ENCODE data around the gene SV2B. TPM values are rescaled to one million over a fixed set of nuclear protein-coding genes. Genes with fewer than 3 reads are reported as not detected.

The SV2B gene
- total and polyA plus RNA-seq, 9 of the 15 experiments (the other 6 are each of a cell fraction or from before 2014, with no cell fraction given): 0.01 to 0.25 (median 0.11) TPM

DNA sequence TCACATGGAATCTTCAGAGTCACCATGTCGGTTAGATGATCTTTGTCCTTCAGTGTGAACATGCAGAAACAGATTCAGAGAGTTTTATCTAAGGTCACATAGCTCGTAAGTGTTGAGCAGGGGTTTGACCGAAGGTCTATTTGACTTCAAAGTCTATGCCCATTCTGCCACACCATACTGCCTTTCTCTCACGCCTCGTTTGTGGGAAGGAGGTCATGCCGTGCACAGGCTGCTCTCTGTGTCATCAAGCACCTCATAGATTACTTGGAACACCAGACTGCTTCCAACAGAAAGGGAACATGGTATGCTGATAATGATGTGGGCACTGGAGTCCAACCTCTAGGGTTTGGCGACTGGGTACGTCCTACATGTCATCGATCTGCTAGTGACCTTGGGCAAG is 128.8 kb downstream of the SV2B start:
- WGBS (ENCODE audit: insufficient coverage, low coverage, missing lambda C conversion rate): 0% methylated on average over 9 of the region's 9 CpGs
- H4K20me1 ChIP-seq (replicated peaks; ENCODE audit: control insufficient read depth, insufficient read depth, low read length): no peaks in the 10 kb centered on the region
- FAIRE-seq: no peak
- no peak for TF ChIP-seq KLF16 (IDR thresholded peaks at IDR 0.05)
- TF ChIP-seq SMARCB1 (IDR thresholded peaks at IDR 0.05; ENCODE audit: insufficient read length, low read depth): no peak
- TF ChIP-seq, protein P1, sequence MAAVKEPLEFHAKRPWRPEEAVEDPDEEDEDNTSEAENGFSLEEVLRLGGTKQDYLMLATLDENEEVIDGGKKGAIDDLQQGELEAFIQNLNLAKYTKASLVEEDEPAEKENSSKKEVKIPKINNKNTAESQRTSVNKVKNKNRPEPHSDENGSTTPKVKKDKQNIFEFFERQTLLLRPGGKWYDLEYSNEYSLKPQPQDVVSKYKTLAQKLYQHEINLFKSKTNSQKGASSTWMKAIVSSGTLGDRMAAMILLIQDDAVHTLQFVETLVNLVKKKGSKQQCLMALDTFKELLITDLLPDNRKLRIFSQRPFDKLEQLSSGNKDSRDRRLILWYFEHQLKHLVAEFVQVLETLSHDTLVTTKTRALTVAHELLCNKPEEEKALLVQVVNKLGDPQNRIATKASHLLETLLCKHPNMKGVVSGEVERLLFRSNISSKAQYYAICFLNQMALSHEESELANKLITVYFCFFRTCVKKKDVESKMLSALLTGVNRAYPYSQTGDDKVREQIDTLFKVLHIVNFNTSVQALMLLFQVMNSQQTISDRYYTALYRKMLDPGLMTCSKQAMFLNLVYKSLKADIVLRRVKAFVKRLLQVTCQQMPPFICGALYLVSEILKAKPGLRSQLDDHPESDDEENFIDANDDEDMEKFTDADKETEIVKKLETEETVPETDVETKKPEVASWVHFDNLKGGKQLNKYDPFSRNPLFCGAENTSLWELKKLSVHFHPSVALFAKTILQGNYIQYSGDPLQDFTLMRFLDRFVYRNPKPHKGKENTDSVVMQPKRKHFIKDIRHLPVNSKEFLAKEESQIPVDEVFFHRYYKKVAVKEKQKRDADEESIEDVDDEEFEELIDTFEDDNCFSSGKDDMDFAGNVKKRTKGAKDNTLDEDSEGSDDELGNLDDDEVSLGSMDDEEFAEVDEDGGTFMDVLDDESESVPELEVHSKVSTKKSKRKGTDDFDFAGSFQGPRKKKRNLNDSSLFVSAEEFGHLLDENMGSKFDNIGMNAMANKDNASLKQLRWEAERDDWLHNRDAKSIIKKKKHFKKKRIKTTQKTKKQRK (IDR thresholded peaks at IDR 0.05; ENCODE audit: borderline replicate concordance, low read depth, low read length): no peak
- TF ChIP-seq GTF2A2 (tag; IDR thresholded peaks at IDR 0.05): no peak
- TF ChIP-seq HDAC3 (IDR thresholded peaks at IDR 0.05; ENCODE audit: borderline replicate concordance, partially characterized antibody): no peak
- TF ChIP-seq ZNF232 (CRISPR knock-in tag; IDR thresholded peaks at IDR 0.05): no peak
- no peak for TF ChIP-seq ZFP30 (CRISPR knock-in tag; IDR thresholded peaks at IDR 0.05; ENCODE audit: borderline replicate concordance)
- TF ChIP-seq RBM22 (IDR thresholded peaks at IDR 0.05; ENCODE audit: low read depth, low read length, poor library complexity, severe bottlenecking): no peak
- no peak for TF ChIP-seq HCFC1 (IDR thresholded peaks at IDR 0.05; ENCODE audit: low read depth, low read length)
- TF ChIP-seq WHSC1 (IDR thresholded peaks at IDR 0.05; ENCODE audit: low read length): no peak
- TF ChIP-seq MCM5 (IDR thresholded peaks at IDR 0.05; ENCODE audit: low read depth): no peak
- TF ChIP-seq, protein P2, sequence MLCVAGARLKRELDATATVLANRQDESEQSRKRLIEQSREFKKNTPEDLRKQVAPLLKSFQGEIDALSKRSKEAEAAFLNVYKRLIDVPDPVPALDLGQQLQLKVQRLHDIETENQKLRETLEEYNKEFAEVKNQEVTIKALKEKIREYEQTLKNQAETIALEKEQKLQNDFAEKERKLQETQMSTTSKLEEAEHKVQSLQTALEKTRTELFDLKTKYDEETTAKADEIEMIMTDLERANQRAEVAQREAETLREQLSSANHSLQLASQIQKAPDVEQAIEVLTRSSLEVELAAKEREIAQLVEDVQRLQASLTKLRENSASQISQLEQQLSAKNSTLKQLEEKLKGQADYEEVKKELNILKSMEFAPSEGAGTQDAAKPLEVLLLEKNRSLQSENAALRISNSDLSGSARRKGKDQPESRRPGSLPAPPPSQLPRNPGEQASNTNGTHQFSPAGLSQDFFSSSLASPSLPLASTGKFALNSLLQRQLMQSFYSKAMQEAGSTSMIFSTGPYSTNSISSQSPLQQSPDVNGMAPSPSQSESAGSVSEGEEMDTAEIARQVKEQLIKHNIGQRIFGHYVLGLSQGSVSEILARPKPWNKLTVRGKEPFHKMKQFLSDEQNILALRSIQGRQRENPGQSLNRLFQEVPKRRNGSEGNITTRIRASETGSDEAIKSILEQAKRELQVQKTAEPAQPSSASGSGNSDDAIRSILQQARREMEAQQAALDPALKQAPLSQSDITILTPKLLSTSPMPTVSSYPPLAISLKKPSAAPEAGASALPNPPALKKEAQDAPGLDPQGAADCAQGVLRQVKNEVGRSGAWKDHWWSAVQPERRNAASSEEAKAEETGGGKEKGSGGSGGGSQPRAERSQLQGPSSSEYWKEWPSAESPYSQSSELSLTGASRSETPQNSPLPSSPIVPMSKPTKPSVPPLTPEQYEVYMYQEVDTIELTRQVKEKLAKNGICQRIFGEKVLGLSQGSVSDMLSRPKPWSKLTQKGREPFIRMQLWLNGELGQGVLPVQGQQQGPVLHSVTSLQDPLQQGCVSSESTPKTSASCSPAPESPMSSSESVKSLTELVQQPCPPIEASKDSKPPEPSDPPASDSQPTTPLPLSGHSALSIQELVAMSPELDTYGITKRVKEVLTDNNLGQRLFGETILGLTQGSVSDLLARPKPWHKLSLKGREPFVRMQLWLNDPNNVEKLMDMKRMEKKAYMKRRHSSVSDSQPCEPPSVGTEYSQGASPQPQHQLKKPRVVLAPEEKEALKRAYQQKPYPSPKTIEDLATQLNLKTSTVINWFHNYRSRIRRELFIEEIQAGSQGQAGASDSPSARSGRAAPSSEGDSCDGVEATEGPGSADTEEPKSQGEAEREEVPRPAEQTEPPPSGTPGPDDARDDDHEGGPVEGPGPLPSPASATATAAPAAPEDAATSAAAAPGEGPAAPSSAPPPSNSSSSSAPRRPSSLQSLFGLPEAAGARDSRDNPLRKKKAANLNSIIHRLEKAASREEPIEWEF (CRISPR knock-in tag; IDR thresholded peaks at IDR 0.05): no peak
- TF ChIP-seq BRF1 (IDR thresholded peaks at IDR 0.05; ENCODE audit: borderline replicate concordance, extremely low read depth, insufficient read length): no peak
- TF ChIP-seq, protein P3, sequence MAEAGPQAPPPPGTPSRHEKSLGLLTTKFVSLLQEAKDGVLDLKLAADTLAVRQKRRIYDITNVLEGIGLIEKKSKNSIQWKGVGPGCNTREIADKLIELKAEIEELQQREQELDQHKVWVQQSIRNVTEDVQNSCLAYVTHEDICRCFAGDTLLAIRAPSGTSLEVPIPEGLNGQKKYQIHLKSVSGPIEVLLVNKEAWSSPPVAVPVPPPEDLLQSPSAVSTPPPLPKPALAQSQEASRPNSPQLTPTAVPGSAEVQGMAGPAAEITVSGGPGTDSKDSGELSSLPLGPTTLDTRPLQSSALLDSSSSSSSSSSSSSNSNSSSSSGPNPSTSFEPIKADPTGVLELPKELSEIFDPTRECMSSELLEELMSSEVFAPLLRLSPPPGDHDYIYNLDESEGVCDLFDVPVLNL (CRISPR knock-in tag; IDR thresholded peaks at IDR 0.05; ENCODE audit: low read depth): no peak

More for the DNA sequence above, 128.8 kb downstream of the SV2B start:
- Histone ChIP-seq H3K4me2 (ENCODE audit: insufficient read depth, low read length) (no peak overlapping the region), H3K79me2 (ENCODE audit: control insufficient read depth, insufficient read depth, low read length) (no peaks in the 10 kb centered on the region), H3K27ac (ENCODE audit: extremely low read depth, low read depth, low read length) (no peak overlapping the region), H3K9ac (ENCODE audit: insufficient read depth in 1 of 2, low read depth in 2 of 2, low read length in 2 of 2) (no peak overlapping the region), H3K9me3 (replicated peaks; ENCODE audit: control insufficient read depth, insufficient read depth, low read depth, low read length) (no peaks in the 10 kb centered on the region), H3K27me3 (ENCODE audit: control insufficient read depth in 2 of 2, insufficient read depth in 2 of 2, low read length in 2 of 2) (peaks cover 5 to 27% of the 10 kb centered on the region in 2 experiments; a peak in 4 of 5 replicates), H3K4me3 (no peak overlapping the region), H3K36me3 (ENCODE audit: control insufficient read depth, insufficient read depth, low read length) (no peaks in the 10 kb centered on the region), H3K9me1 (ENCODE audit: control insufficient read depth, insufficient read depth, low read length) (no peaks in the 10 kb centered on the region), H3K4me1 (replicated peaks in 1 of 2; ENCODE audit: control insufficient read depth in 2 of 2, insufficient read depth in 2 of 2, low read length in 2 of 2) (no peaks in the 10 kb centered on the region), H2AFZ (ENCODE audit: low read depth, low read length) (no peak overlapping the region)
- DNase-seq (ENCODE audit: extremely low read depth in 1 of 4, low spot score in 3 of 4): no peak
- ATAC-seq: no peak
- in situ Hi-C loops (cut with MboI) (loop anchor here (5.0 to 25.0 kb wide), 2 partner anchors 172 to 917 kb away; no protein-coding TSS in a partner anchor), intact Hi-C loops (cut with micrococcal nuclease) (loop anchor here (1.0 to 10.0 kb wide), 3 partner anchors 43 to 294 kb away; partner anchors contain the start of genes HDDC3 and UNC45A)
- BruUV-seq (replicated peaks): no TSS peak
- ChIA-PET CTCF (ENCODE audit: low intra/inter-chr PET ratio) (no interaction called here), POLR2A (no interaction called here)

Measured in K562 (cell line).